HG03060 (cell line): Measurements from ENCODE around the gene RSPH4A.
A peak's percentile ranks its signal among the peaks of the same experiment; 100 is the strongest.
"Not testable (repeated sequence)": the region's sequence is repeated elsewhere in the genome, so short reads cannot be mapped to it uniquely, and the experiment has no call there.

ENCODE experiments used
- ATAC-seq: cut with Tn5 transposase; IDR thresholded peaks from one replicate; pipeline ENCODE4 v1.9.1; 2021; ENCODE audit warnings: low read depth, moderate number of reproducible peaks; ENCODE audit not compliant: unreplicated experiment

The RSPH4A gene

GRCh38 chr6:116615937-116616736, at the start of gene RSPH4A:
Gene RSPH4A (plus strand): TSS chr6:116616479. CDS start chr6:116616624, 145 bp downstream.
- peak; percentile 99 for ATAC-seq

GRCh38 chr6:116568111-116568510, 48.2 kb upstream of the RSPH4A start:
- ATAC-seq = no peak

DNA sequence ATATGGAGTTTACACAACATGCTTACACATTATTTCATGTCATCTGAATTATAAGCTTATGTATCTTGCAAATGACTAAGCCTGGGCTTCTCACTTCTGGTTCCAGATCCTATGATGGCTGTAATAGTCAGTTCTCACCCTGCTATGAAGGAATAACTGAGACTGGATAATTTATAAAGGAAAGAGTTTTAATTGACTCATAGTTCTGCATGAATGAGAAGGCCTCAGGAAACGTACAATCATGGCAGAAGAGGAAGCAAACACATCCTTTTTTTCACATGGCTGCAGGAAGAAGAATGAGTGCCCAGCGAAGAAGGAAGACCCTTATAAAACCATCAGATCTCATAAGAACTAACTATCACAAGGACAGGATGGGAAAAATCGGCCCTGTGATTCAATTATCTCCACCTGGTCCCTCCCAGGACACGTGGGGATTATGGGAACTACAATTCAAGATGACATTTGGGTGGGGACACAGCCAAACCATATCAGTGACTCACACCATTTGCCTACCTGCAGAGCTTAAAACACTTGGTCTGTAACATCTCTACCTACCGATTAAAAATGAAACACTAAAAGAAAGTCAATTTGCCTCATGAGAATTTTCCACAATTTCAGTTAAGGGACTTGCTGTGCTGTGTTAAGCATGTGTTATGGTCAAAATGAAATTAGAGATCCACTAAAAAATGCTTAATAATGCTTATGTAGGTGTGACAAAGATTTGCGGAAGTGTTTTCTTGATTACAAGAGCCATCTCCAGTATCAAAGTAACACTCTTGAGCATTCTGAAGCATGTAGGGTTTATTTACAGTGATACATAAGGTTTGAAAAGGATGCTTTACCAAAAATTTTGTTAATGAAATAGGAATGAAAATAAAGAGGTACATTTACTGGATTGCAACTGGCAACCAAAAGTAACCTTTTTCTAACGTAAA, 47.2 kb upstream of the RSPH4A start:
- no peak for ATAC-seq

GRCh38 chr6:116570856-116571682, 45.2 kb upstream of the RSPH4A start, which contains the start of gene RWDD1:
Gene RWDD1 (plus strand): TSS chr6:116571504. CDS start chr6:116571583, 79 bp downstream.
- peak; percentile 86 for ATAC-seq

GRCh38 chr6:116571683-116572000, 44.6 kb upstream of the RSPH4A start:
- ATAC-seq = no peak

- no peak for ATAC-seq
Observed at GRCh38 chr6:116572162-116572561, 44.1 kb upstream of the RSPH4A start.

GRCh38 chr6:116575227-116575626, 41.1 kb upstream of the RSPH4A start:
- no peak for ATAC-seq

GRCh38 chr6:116577486-116577885, 38.8 kb upstream of the RSPH4A start:
- no peak for ATAC-seq

DNA sequence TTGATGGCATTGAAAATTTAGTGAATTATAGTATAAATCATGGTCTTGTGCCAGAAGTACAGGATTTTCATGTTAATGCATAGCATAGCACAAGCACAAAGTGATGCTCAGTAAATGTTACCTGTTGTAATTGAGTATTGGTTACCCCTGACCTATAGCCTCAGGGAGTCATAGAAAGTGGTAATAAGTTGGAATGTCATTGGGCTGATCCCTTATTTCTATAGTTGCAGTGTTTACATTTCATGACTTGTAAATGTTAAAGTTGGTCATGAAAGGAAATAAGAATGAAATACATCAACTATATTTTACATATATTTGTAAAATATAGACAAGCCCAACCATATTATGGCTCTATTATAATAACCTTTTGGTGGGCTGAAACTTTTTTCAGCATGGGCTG, 37.9 kb upstream of the RSPH4A start:
- no peak for ATAC-seq

GRCh38 chr6:116579143-116579542, 37.1 kb upstream of the RSPH4A start:
- no peak for ATAC-seq

DNA sequence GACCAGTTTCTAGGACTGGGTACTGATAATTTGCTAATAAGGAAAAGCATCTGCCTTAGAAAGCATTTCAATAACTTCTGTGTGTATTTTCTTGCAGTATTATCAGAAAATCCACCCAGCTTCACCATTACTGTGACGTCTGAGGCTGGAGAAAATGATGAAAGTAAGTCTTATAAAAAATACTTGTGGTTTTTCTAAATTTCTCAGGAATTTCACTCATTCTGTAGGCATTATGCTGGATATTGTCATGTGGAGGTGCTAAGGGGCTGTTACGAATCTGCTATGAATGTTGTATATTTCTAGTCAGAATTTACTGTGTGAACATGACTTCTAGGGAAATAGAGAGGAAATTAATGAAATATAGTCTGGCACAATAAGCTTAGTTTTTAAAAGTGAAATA, 36.1 kb upstream of the RSPH4A start:
- no peak for ATAC-seq

DNA sequence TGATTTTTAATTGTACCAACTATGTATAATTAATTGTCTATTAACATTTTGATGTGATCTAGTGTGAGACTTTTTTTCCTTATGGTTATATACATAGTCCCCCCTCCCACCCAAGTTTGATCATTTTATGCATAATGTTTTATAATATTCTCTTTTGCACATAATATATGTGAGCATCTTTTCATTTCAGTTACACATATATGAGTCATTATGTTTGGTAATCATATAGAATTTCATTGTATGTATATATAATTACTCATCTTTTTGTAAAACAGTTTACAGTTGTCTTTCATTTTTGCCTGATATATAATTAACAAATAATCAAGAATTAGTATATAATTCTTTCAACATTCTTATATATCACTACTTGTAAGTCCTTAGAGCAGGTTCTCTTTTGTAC, 30.0 kb upstream of the RSPH4A start:
- no peak for ATAC-seq

DNA sequence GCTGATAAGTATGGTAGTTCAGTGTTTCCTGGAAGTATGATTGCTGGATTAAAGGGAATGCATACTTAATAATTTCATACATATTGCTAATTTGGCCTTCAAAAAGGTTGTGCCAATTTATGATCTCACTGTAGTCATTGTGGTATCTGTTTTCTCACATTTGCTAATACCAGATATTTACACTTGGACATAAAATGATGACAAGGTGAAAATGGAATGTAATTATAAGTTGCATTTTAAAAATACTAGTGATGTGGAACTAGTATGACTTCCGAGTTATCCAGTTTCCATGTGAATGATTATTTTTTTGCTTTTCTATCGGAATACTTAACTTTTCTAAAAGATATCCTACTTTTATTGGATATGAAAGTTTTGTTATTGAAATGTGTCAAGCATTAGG, 29.5 kb upstream of the RSPH4A start:
- no peak for ATAC-seq

DNA sequence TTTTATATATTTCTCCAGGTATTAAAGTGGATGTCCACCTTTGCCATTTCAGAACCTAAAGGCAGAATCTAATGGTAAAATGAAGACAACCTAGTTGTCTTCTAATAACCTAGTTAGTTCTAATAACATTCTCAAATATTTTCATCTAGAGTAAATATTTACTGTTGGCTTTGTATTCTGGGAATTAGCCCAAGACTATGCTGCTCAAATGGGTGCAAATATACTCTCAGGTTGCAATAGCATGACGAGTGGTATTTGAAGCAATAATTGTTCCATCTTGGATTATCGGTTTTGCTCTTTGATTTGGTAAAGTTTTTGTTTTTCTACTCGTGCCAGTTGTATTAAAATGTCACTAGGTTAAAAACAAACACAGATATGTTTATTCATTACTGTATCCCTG, 21.0 kb upstream of the RSPH4A start:
- ATAC-seq = no peak

- no peak for ATAC-seq
Observed at GRCh38 chr6:116596815-116597214, 19.5 kb upstream of the RSPH4A start.

DNA sequence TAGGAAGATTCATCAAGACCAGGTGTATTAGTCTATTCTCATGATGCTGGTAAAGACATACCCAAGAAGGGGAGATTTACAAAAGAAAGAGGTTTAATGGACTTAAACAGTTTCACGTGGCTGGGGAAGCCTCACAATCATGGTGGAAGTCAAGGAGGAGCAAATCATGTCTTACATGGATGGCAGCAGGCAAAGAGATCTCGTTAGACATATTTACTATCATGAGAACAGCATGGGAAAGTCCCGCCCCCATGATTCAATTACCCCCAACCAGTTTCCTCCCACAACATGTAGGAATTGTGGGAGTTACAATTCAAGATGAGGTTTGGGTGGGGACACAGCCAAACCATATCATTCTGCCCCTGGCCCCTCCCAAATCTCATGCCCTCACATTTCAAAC, 12.4 kb upstream of the RSPH4A start:
- not testable (repeated sequence) for ATAC-seq

DNA sequence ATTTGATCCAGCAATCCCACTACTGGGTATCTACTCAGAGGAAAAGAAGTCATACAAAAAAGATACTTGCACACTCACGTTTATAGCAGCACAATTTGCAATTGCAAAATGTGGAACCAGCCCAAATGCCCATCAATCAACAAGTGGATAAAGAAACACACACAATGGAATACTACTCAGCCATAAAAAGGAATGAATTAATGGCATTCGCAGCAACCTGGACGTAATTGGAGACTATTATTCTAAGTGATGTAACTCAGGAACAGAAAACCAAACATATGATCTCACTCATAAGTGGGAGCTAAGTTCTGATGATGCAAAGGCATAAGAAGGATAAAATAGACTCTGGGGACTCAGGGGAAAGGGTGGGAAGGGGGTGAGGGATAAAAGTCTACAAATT, 11.4 kb upstream of the RSPH4A start:
- not testable (repeated sequence) for ATAC-seq

- ATAC-seq = no peak
Observed at GRCh38 chr6:116605935-116606334, 10.3 kb upstream of the RSPH4A start.

GRCh38 chr6:116611056-116611455, 5.2 kb upstream of the RSPH4A start:
- no peak for ATAC-seq

DNA sequence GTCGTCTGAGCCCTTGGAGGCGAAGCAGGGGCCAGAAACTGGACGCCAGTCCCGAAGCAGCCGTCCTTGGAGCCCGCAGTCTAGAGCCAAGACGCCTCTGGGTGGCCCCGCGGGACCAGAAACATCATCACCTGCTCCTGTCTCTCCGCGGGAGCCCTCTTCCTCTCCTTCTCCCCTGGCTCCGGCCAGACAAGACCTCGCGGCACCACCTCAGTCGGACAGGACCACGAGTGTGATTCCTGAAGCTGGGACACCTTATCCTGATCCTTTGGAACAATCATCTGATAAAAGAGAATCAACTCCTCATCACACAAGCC, 416 bp downstream of the RSPH4A start:
- ATAC-seq = no peak
